Osteoblast (primary cell): ENCODE results near the gene LSM4. TPM values are rescaled to one million over a fixed set of nuclear protein-coding genes. Genes with fewer than 3 reads are reported as not detected.
A peak's percentile ranks its signal among the peaks of the same experiment; 100 is the strongest.

Experiments
- DNase-seq: peaks from one replicate; pipeline ENCODE4 v3.0.0; 2011; ENCODE audit warnings: low spot score, mixed read lengths; ENCODE audit not compliant: insufficient read length; ENCODE audit errors: missing footprints
- H2AFZ ChIP-seq: 2 replicates; pipeline ENCODE4 v1.6.0; 2011; ENCODE audit warnings: mild to moderate bottlenecking, low read length
- H3K27ac ChIP-seq: 2 replicates; pipeline ENCODE4 v1.5.1; 2011; ENCODE audit warnings: mild to moderate bottlenecking, low read depth, low read length, moderate library complexity
- H3K27me3 ChIP-seq: 2 replicates; pipeline ENCODE4 v1.6.0; 2012; ENCODE audit warnings: mild to moderate bottlenecking, control low read depth, inconsistent platforms, low read length, moderate library complexity; ENCODE audit not compliant: insufficient read depth
- H3K36me3 ChIP-seq: 2 replicates; pipeline ENCODE4 v1.5.1; 2011; ENCODE audit warnings: mild to moderate bottlenecking, low read length, control low read depth, moderate library complexity; ENCODE audit not compliant: insufficient read depth
- H3K4me1 ChIP-seq: 2 replicates; pipeline ENCODE4 v1.5.1; 2011; ENCODE audit warnings: mild to moderate bottlenecking, low read length, control low read depth, moderate library complexity; ENCODE audit not compliant: insufficient read depth
- H3K4me2 ChIP-seq: 2 replicates; pipeline ENCODE4 v1.6.0; 2011; ENCODE audit warnings: mild to moderate bottlenecking, low read length; ENCODE audit not compliant: insufficient read depth
- H3K4me3 ChIP-seq: fragments of 200-600 bp; sonication (generic); 3 replicates; pipeline ENCODE4 v1.5.1; 2012; ENCODE audit warnings: mild to moderate bottlenecking, low read length, inconsistent platforms; ENCODE audit not compliant: insufficient read depth
- H3K79me2 ChIP-seq: 2 replicates; pipeline ENCODE4 v1.6.0; 2012; ENCODE audit warnings: mild to moderate bottlenecking, low read length, control low read depth, inconsistent platforms; ENCODE audit not compliant: insufficient read depth
- H3K9me3 ChIP-seq: 2 replicates; pipeline ENCODE4 v1.5.1; 2011; ENCODE audit warnings: low read depth, low read length, control low read depth
- H4K20me1 ChIP-seq: 2 replicates; pipeline ENCODE4 v1.6.0; 2012; ENCODE audit warnings: mild to moderate bottlenecking, low read length, control low read depth; ENCODE audit not compliant: insufficient read depth
- CTCF ChIP-seq: IDR thresholded peaks from 2 replicates; pipeline ENCODE4 v1.5.1; 2011; ENCODE audit warnings: mild to moderate bottlenecking, low read depth, low read length, moderate library complexity; ENCODE audit errors: extremely low read depth
- total RNA-seq: library from RNA; depleted of rRNA; stranded (reverse); fragments of >200 nt; gene quantifications from 2 replicates; pipeline ENCODE4 v1.2.3, GENCODE V29; 2012

LSM4 gene
- total RNA-seq, 1 donor, result 74.6 TPM

- DNase-seq, result peak; percentile 90
- Histone ChIP-seq H3K27ac (no peak overlapping the region), H3K9me3 (no peaks in the 10 kb centered on the region), H2AFZ (peak overlapping the region; percentile 8), H3K79me2 (peaks cover 3% of the 10 kb centered on the region), H3K27me3 (peaks cover 2% of the 10 kb centered on the region), H3K4me3 (no peak overlapping the region), H3K36me3 (no peaks in the 10 kb centered on the region), H3K4me1 (peaks cover 5% of the 10 kb centered on the region), H3K4me2 (peak overlapping the region; percentile 88), H4K20me1 (peaks cover 4% of the 10 kb centered on the region)
- peak; percentile 41 for TF ChIP-seq CTCF
These were observed 16.8 kb upstream of the LSM4 start for GRCh38 chr19:18339723-18340122.

GRCh38 chr19:18338541-18338940, 15.7 kb upstream of the LSM4 start:
- Histone ChIP-seq H2AFZ (no peak overlapping the region), H3K4me2 (no peak overlapping the region), H3K27ac (no peak overlapping the region), H3K27me3 (peaks cover 2% of the 10 kb centered on the region), H4K20me1 (peaks cover 4% of the 10 kb centered on the region), H3K9me3 (no peaks in the 10 kb centered on the region), H3K4me1 (peaks cover 5% of the 10 kb centered on the region), H3K4me3 (no peak overlapping the region), H3K79me2 (peaks cover 3% of the 10 kb centered on the region), H3K36me3 (no peaks in the 10 kb centered on the region)
- DNase-seq, result peak; percentile 23
- no peak for TF ChIP-seq CTCF

GRCh38 chr19:18336121-18336520, 13.2 kb upstream of the LSM4 start:
- H3K9me3 ChIP-seq, result no peaks in the 10 kb centered on the region
- H3K4me1 ChIP-seq, result peaks cover 5% of the 10 kb centered on the region
- DNase-seq, result peak; percentile 51
- no peak overlapping the region for H3K4me2 ChIP-seq
- no peak overlapping the region for H2AFZ ChIP-seq
- peaks cover 2% of the 10 kb centered on the region for H3K27me3 ChIP-seq
- no peak overlapping the region for H3K4me3 ChIP-seq
- H3K79me2 ChIP-seq, result peaks cover 3% of the 10 kb centered on the region
- no peaks in the 10 kb centered on the region for H3K36me3 ChIP-seq
- H4K20me1 ChIP-seq, result no peaks in the 10 kb centered on the region
- H3K27ac ChIP-seq, result no peak overlapping the region
- no peak for TF ChIP-seq CTCF

GRCh38 chr19:18333680-18334079, 10.8 kb upstream of the LSM4 start:
- peaks cover 2% of the 10 kb centered on the region for H3K27me3 ChIP-seq
- H3K4me3 ChIP-seq, result no peak overlapping the region
- no peak overlapping the region for H2AFZ ChIP-seq
- no peak overlapping the region for H3K27ac ChIP-seq
- H3K4me1 ChIP-seq, result peaks cover 8% of the 10 kb centered on the region
- H3K36me3 ChIP-seq, result no peaks in the 10 kb centered on the region
- no peaks in the 10 kb centered on the region for H4K20me1 ChIP-seq
- TF ChIP-seq CTCF, result no peak
- H3K4me2 ChIP-seq, result no peak overlapping the region
- no peaks in the 10 kb centered on the region for H3K9me3 ChIP-seq
- no peak for DNase-seq
- no peaks in the 10 kb centered on the region for H3K79me2 ChIP-seq
